ENCODE measurements around the gene SPRN.

SPRN gene

GRCh38 chr10:133405272-133405671 is 19.2 kb downstream of the SPRN start:
- H3K9me3 Mint-ChIP-seq: no peaks in the 10 kb centered on the region
- H3K36me3 Mint-ChIP-seq: peaks cover 43% of the 10 kb centered on the region
- H3K4me1 Mint-ChIP-seq: peaks cover 58% of the 10 kb centered on the region
- H3K4me3 Mint-ChIP-seq: no peak overlapping the region
- no peak overlapping the region for H3K27ac Mint-ChIP-seq
- H3K27me3 Mint-ChIP-seq: no peaks in the 10 kb centered on the region

- H3K27me3 Mint-ChIP-seq: no peaks in the 10 kb centered on the region
- peaks cover 30% of the 10 kb centered on the region for H3K36me3 Mint-ChIP-seq
- H3K4me3 Mint-ChIP-seq: no peak overlapping the region
- H3K4me1 Mint-ChIP-seq: peaks cover 51% of the 10 kb centered on the region
- no peaks in the 10 kb centered on the region for H3K9me3 Mint-ChIP-seq
- peak overlapping the region; percentile 21 for H3K27ac Mint-ChIP-seq
Measured at GRCh38 chr10:133403784-133404183, 20.6 kb downstream of the SPRN start.

DNA sequence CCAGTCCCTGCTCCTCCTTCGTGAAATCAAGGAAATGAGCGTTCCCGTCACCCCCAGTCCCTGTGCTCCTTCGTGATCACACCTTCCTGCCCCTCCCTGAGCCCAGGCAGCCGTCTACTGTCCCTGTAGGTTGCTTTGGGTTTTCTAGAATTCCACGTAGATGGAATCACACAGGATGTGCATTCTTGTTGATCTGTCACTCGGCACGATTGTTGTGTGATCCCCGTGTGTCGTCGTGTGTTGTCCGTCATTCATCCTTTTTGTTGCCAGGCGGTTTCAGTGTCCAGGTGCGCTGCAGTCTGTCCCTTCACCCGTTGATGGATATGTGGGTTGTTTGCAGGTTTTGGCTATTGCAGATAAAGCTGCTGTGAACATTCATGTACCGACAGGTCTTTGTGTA is 21.1 kb downstream of the SPRN start:
- Mint-ChIP-seq H3K4me1 (peaks cover 48% of the 10 kb centered on the region), H3K27me3 (no peaks in the 10 kb centered on the region), H3K9me3 (no peaks in the 10 kb centered on the region), H3K27ac (no peak overlapping the region), H3K4me3 (no peak overlapping the region), H3K36me3 (peaks cover 26% of the 10 kb centered on the region)

- peaks cover 20% of the 10 kb centered on the region for H3K36me3 Mint-ChIP-seq
- H3K27me3 Mint-ChIP-seq: no peaks in the 10 kb centered on the region
- no peak overlapping the region for H3K27ac Mint-ChIP-seq
- H3K4me3 Mint-ChIP-seq: no peak overlapping the region
- H3K4me1 Mint-ChIP-seq: peaks cover 49% of the 10 kb centered on the region
- no peaks in the 10 kb centered on the region for H3K9me3 Mint-ChIP-seq
Measured at GRCh38 chr10:133401981-133402725, 22.3 kb downstream of the SPRN start.

- Mint-ChIP-seq H3K4me3 (no peak overlapping the region), H3K27ac (no peak overlapping the region), H3K4me1 (peaks cover 52% of the 10 kb centered on the region), H3K27me3 (no peaks in the 10 kb centered on the region), H3K36me3 (peaks cover 16% of the 10 kb centered on the region), H3K9me3 (no peaks in the 10 kb centered on the region)
Measured at GRCh38 chr10:133401500-133401899, 22.9 kb downstream of the SPRN start.

- peaks cover 14% of the 10 kb centered on the region for H3K36me3 Mint-ChIP-seq
- no peak overlapping the region for H3K4me3 Mint-ChIP-seq
- no peaks in the 10 kb centered on the region for H3K9me3 Mint-ChIP-seq
- H3K27ac Mint-ChIP-seq: no peak overlapping the region
- peaks cover 52% of the 10 kb centered on the region for H3K4me1 Mint-ChIP-seq
- no peaks in the 10 kb centered on the region for H3K27me3 Mint-ChIP-seq
Measured at GRCh38 chr10:133400624-133401424, 23.6 kb downstream of the SPRN start.

GRCh38 chr10:133399123-133399601 is 25.3 kb downstream of the SPRN start:
- Mint-ChIP-seq H3K4me3 (no peak overlapping the region), H3K27me3 (no peaks in the 10 kb centered on the region), H3K9me3 (no peaks in the 10 kb centered on the region), H3K36me3 (peaks cover 6% of the 10 kb centered on the region), H3K27ac (no peak overlapping the region), H3K4me1 (peaks cover 46% of the 10 kb centered on the region)

DNA sequence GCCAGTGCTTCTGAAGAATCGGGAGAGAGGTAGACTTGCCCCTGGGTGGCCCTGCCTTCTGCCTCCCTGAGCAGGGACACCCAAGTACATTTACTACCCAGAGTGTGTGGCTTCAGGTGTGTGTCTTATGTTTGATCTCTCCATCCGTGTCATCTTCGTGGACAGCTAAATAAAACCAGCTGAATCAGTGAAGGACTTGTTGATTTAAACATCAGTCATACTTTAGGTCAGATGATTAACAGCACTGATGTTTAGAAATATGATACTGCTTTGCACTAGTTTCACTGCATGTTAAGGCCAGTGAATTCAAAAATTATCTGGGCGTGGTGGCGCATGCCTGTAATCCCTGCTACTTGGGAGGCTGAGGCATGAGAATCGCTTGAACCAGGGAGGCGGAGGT is 26.5 kb downstream of the SPRN start:
- Mint-ChIP-seq H3K9me3 (no peaks in the 10 kb centered on the region), H3K36me3 (peaks cover 1% of the 10 kb centered on the region), H3K4me1 (peaks cover 46% of the 10 kb centered on the region), H3K27ac (no peak overlapping the region), H3K4me3 (no peak overlapping the region), H3K27me3 (no peaks in the 10 kb centered on the region)

GRCh38 chr10:133396035-133396624 is 28.3 kb downstream of the SPRN start:
- Mint-ChIP-seq H3K4me3 (no peak overlapping the region), H3K27ac (no peak overlapping the region), H3K9me3 (no peaks in the 10 kb centered on the region), H3K4me1 (peaks cover 50% of the 10 kb centered on the region), H3K27me3 (no peaks in the 10 kb centered on the region), H3K36me3 (peaks cover 1% of the 10 kb centered on the region)

DNA sequence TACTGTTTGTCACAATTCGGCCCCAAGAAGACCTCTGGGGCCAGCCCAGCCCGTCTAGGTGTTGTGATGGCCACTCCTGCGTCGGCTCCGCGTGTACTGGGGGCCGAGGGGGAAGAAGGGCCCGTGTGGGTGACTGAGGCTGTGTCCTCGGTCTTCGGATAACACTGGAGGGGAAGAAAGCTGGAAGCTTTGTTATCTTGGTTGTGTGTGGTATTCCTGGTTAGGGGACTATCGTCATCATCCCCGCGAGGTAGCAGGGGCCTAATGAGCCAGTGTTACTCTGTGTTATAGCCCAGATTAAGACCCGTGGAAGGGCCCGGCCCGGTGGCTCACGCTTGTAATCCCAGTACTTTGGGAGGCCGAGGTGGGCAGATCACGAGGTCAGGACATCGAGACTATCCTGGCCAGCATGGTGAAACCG is 29.6 kb downstream of the SPRN start:
- Mint-ChIP-seq H3K4me1 (peaks cover 56% of the 10 kb centered on the region), H3K4me3 (peak overlapping the region; percentile 98), H3K27me3 (no peaks in the 10 kb centered on the region), H3K9me3 (no peaks in the 10 kb centered on the region), H3K36me3 (peaks cover 1% of the 10 kb centered on the region), H3K27ac (peak overlapping the region; percentile 98)

GRCh38 chr10:133394064-133394663 is 30.3 kb downstream of the SPRN start, which contains the start of gene MTG1:
Gene MTG1, plus strand, starts transcription at chr10:133394157. Its CDS starts 64 bp downstream, at chr10:133394221.
- Mint-ChIP-seq H3K4me1 (peaks cover 58% of the 10 kb centered on the region), H3K4me3 (peak within 1 kb of the TSS; percentile 98), H3K9me3 (no peaks in the 10 kb centered on the region), H3K27ac (peak within 1 kb of the TSS; percentile 98), H3K36me3 (peaks cover 1% of the 10 kb centered on the region), H3K27me3 (no peaks in the 10 kb centered on the region)

DNA sequence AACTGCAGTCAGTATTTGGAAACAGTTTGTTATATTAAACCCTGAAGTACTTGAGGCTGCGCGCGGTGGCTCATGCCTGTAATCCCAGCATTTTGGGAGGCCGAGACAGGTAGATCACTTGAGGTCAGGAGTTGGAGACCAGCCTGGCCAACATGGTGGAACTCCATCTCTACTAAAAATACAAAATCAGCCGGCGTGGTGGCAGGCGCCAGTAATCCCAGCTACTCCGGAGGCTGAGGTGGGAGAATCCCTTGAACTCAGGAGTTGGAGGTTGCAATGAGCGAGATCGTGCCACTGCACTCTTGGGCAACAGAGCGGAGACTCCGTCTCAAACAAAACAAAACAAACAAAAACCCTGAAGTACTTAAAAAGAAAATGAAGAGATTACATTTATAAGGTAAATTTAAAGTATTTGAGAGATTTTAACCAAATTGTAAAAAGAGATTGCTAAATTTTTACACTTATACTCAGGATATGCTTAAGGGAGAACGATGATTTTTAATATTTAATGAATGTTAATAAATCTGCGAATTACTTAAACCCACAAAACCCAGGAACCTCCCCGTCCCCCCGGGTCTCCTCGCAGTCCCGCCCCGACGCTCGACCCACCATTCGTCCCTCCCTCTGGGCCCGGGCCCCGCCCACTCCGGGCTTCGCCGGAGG is 30.9 kb downstream of the SPRN start:
- Mint-ChIP-seq H3K4me1 (peaks cover 63% of the 10 kb centered on the region), H3K4me3 (peak overlapping the region; percentile 98), H3K27ac (peak overlapping the region; percentile 76), H3K9me3 (no peaks in the 10 kb centered on the region), H3K36me3 (peaks cover 1% of the 10 kb centered on the region), H3K27me3 (no peaks in the 10 kb centered on the region)

DNA sequence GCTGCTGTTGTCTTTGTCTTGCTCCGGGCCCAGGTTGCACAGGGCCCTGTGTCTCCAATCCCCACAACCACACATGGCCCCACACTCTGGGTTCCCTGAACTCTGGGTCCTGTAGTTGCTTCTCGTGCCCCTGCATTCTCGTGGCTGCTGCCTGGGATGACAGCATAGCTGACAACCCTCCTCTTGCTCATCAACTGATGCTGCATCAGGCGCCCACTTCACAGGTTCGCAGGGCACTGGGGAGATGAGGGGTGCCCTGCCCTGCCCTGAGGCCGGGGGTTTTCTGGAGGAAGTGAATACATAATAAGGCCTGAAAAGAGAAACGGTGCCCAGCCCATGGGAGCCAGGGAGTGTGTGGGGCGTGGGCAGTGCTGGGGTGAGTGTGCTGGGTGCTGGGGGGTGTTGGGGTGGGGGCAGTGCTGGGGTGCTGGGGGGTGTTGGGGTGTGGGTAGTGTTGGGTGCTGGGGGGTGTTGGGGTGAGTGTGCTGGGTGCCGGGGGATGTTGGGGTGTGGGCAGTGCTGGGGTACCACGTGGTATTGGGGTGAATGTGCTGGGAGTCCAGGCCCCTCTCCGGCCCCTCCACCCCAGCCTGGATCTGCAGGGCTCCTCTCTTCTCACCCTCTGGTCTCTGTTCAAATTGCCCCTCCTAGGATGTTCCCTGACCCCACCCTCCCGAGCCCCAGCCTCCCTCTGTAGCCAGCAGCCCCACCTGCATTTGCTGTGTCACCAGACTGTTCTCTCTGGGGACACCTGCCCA is 32.5 kb downstream of the SPRN start:
- no peaks in the 10 kb centered on the region for H3K27me3 Mint-ChIP-seq
- H3K27ac Mint-ChIP-seq: no peak overlapping the region
- no peaks in the 10 kb centered on the region for H3K36me3 Mint-ChIP-seq
- H3K9me3 Mint-ChIP-seq: no peaks in the 10 kb centered on the region
- H3K4me1 Mint-ChIP-seq: peaks cover 54% of the 10 kb centered on the region
- no peak overlapping the region for H3K4me3 Mint-ChIP-seq

DNA sequence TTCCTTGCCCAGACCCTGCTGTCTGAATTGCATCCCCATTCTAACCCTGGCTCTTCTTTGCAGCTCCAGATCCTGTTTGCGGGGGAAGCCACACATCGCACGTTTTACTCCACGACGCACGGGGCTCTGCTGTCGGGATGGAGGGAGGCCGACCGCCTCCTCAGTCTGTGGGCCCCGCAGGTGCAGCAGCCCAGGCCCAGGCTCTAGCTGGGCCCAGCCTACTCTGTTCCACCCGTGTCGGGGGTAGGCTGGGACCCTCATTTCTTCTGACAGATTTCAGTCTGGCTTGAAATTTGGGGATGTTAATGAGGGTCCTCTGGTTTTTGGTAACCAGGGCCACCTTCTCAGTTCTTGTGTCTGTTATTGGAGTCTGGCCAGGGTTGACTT is 33.2 kb downstream of the SPRN start:
- peaks cover 48% of the 10 kb centered on the region for H3K4me1 Mint-ChIP-seq
- no peaks in the 10 kb centered on the region for H3K27me3 Mint-ChIP-seq
- H3K9me3 Mint-ChIP-seq: no peaks in the 10 kb centered on the region
- peak overlapping the region; percentile 32 for H3K4me3 Mint-ChIP-seq
- no peaks in the 10 kb centered on the region for H3K36me3 Mint-ChIP-seq
- no peak overlapping the region for H3K27ac Mint-ChIP-seq
